Measurements from ENCODE around the gene SPOCD1. TPM values are rescaled to one million over a fixed set of nuclear protein-coding genes. Genes with fewer than 3 reads are reported as not detected.

Gene SPOCD1
- polyA plus RNA-seq, 3 donors = not detected

DNA sequence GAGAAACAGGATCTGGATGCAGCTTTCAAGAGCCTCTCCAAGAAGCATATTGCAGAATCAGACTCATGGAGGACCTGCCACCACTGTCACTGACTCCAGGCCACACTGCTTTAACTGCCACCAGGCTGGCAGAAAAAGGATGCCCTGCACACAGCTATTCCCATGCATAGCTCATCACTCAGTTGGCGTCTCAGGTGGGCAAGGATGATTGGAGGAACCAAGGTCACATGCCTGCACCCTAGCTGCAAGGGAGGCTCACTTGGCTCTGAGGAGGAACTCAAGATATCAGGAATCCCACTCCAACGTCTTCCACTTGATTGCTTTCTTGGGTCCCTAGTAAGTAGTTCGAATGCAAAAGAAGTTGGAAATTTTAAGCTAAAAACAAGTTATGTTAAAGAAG, 19.6 kb upstream of the SPOCD1 start:
- Mint-ChIP-seq H3K4me1 (peaks cover 14% of the 10 kb centered on the region), H3K9me3 (peaks cover 0 to 2% (median 0%) of the 10 kb centered on the region in 7 donors), H3K4me3 (no peak overlapping the region), H3K27me3 (ENCODE audit: low read depth in 3 of 3) (peaks cover 0 to 2% (median under 1%) of the 10 kb centered on the region in 3 donors), H3K36me3 (no peaks in the 10 kb centered on the region), H3K27ac (peak overlapping the region in 1 of 7 donors; percentile 8)
- Histone ChIP-seq H3K4me1 (ENCODE audit: control insufficient read depth in 1 of 2, insufficient read depth in 2 of 2, low read length in 2 of 2) (peaks cover 0 to 8% of the 10 kb centered on the region in 2 donors), H2AFZ (ENCODE audit: insufficient read depth, low read depth, low read length, poor library complexity, severe bottlenecking) (no peak overlapping the region), H3K9me3 (replicated peaks in 1 of 2; ENCODE audit: control insufficient read depth in 1 of 2, insufficient read depth in 1 of 2, low read length in 2 of 2) (no peaks in the 10 kb centered on the region), H3K79me2 (ENCODE audit: insufficient read depth, low read length) (no peaks in the 10 kb centered on the region), H4K20me1 (ENCODE audit: insufficient read depth, low read length) (no peaks in the 10 kb centered on the region), H3K4me2 (replicated peaks; ENCODE audit: extremely low read depth, low read length, poor library complexity, severe bottlenecking) (no peak overlapping the region), H3K27ac (ENCODE audit: low read depth in 1 of 2, low read length in 2 of 2) (no peak overlapping the region), H3K4me3 (replicated peaks in 1 of 3; ENCODE audit: low read depth in 2 of 3, low read length in 3 of 3) (no peak overlapping the region), H3K36me3 (replicated peaks in 1 of 2; ENCODE audit: control insufficient read depth in 1 of 2, insufficient read depth in 2 of 2, low read length in 2 of 2) (no peaks in the 10 kb centered on the region), H3K9ac (ENCODE audit: insufficient read depth, low read length, poor library complexity, severe bottlenecking) (no peak overlapping the region), H3K27me3 (ENCODE audit: control insufficient read depth in 2 of 2, insufficient read depth in 2 of 2, low read length in 2 of 2) (no peaks in the 10 kb centered on the region)
- TF ChIP-seq, protein P1, sequence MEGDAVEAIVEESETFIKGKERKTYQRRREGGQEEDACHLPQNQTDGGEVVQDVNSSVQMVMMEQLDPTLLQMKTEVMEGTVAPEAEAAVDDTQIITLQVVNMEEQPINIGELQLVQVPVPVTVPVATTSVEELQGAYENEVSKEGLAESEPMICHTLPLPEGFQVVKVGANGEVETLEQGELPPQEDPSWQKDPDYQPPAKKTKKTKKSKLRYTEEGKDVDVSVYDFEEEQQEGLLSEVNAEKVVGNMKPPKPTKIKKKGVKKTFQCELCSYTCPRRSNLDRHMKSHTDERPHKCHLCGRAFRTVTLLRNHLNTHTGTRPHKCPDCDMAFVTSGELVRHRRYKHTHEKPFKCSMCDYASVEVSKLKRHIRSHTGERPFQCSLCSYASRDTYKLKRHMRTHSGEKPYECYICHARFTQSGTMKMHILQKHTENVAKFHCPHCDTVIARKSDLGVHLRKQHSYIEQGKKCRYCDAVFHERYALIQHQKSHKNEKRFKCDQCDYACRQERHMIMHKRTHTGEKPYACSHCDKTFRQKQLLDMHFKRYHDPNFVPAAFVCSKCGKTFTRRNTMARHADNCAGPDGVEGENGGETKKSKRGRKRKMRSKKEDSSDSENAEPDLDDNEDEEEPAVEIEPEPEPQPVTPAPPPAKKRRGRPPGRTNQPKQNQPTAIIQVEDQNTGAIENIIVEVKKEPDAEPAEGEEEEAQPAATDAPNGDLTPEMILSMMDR (IDR thresholded peaks at IDR 0.05) = no peak
- no peak for DNase-seq
- intact Hi-C loops (cut with micrococcal nuclease) = no loop called here
- WGBS (ENCODE audit: insufficient coverage) = 100% methylated on average over 2 of the region's 3 CpGs

DNA sequence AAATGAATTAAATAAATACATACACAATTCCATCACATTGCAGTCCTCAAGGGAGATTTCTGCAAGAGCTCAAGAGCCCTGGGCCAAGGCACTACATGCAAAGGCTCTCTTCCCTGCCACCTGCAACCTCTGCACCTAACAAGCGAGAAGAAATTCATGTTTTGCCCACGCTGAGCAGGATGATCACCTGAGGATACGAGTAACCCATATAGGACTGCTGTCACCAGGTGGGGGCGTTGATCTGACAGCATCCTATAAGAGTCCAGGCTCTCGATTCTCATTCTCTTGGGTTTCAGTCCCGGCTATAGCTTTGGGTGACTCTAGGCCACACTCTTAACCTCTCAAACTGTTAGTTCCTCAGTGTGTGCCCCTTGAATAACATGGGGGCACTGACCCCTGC, 18.7 kb upstream of the SPOCD1 start:
- intact Hi-C loops (cut with micrococcal nuclease) = no loop called here
- Mint-ChIP-seq H3K27ac (no peak overlapping the region), H3K4me3 (no peak overlapping the region), H3K27me3 (ENCODE audit: low read depth in 3 of 3) (peaks cover 2 to 3% (median 3%) of the 10 kb centered on the region in 3 donors), H3K36me3 (no peaks in the 10 kb centered on the region), H3K4me1 (peaks cover 13% of the 10 kb centered on the region), H3K9me3 (peaks cover 0 to 2% (median 0%) of the 10 kb centered on the region in 7 donors)
- Histone ChIP-seq H2AFZ (ENCODE audit: insufficient read depth, low read depth, low read length, poor library complexity, severe bottlenecking) (no peak overlapping the region), H3K4me1 (ENCODE audit: control insufficient read depth in 1 of 2, insufficient read depth in 2 of 2, low read length in 2 of 2) (peaks cover 0 to 8% of the 10 kb centered on the region in 2 donors), H3K4me3 (replicated peaks in 1 of 3; ENCODE audit: low read depth in 2 of 3, low read length in 3 of 3) (no peak overlapping the region), H3K4me2 (replicated peaks; ENCODE audit: extremely low read depth, low read length, poor library complexity, severe bottlenecking) (no peak overlapping the region), H3K36me3 (replicated peaks in 1 of 2; ENCODE audit: control insufficient read depth in 1 of 2, insufficient read depth in 2 of 2, low read length in 2 of 2) (no peaks in the 10 kb centered on the region), H3K9ac (ENCODE audit: insufficient read depth, low read length, poor library complexity, severe bottlenecking) (no peak overlapping the region), H4K20me1 (ENCODE audit: insufficient read depth, low read length) (no peaks in the 10 kb centered on the region), H3K9me3 (replicated peaks in 1 of 2; ENCODE audit: control insufficient read depth in 1 of 2, insufficient read depth in 1 of 2, low read length in 2 of 2) (no peaks in the 10 kb centered on the region), H3K27ac (ENCODE audit: low read depth in 1 of 2, low read length in 2 of 2) (no peak overlapping the region), H3K79me2 (ENCODE audit: insufficient read depth, low read length) (no peaks in the 10 kb centered on the region), H3K27me3 (ENCODE audit: control insufficient read depth in 2 of 2, insufficient read depth in 2 of 2, low read length in 2 of 2) (no peaks in the 10 kb centered on the region)
- WGBS (ENCODE audit: insufficient coverage) = 76% methylated on average over 3 of the region's 6 CpGs
- no peak for DNase-seq
- TF ChIP-seq, protein P1 (IDR thresholded peaks at IDR 0.05) = no peak

Measured in CD14-positive monocyte (primary cell).